Kidney (tissue), 14 donors: ENCODE data around the gene NPR2. TPM values are rescaled to one million over a fixed set of nuclear protein-coding genes. Genes with fewer than 3 reads are reported as not detected.

ENCODE experiments used
- DNase-seq, 5 donors: peaks; one replicate each; pipeline ENCODE4 v3.0.0-alpha.2; 2013 to 2020
- FAIRE-seq: peaks from 2 replicates; lab custom pipeline; 2012; peaks lifted over from hg19 to GRCh38; lab: Jason Lieb, UNC
- H3K27ac ChIP-seq, 2 donors: one replicate each; pipeline ENCODE4 v1.7.0; 2013; ENCODE audit warnings: low read depth in 2 of 2, low read length in 2 of 2, inconsistent platforms in 1 of 2
- H3K27me3 ChIP-seq: one replicate; pipeline ENCODE4 v1.7.1; 2013; ENCODE audit warnings: low read length, inconsistent platforms; ENCODE audit not compliant: control insufficient read depth, insufficient read depth
- H3K36me3 ChIP-seq, 3 donors: one replicate each; pipeline versions ENCODE4 v1.7.0 to v1.7.1; 2013; ENCODE audit warnings: low read length in 3 of 3, control low read depth in 1 of 3, inconsistent platforms in 1 of 3; ENCODE audit not compliant: insufficient read depth in 3 of 3, control insufficient read depth in 2 of 3
- H3K4me1 ChIP-seq, 3 donors: one replicate each; pipeline versions ENCODE4 v1.7.0 to v1.7.1; 2013; ENCODE audit warnings: low read length in 3 of 3, inconsistent platforms in 1 of 3, low read depth in 1 of 3; ENCODE audit not compliant: control insufficient read depth in 2 of 3, insufficient read depth in 2 of 3
- H3K4me3 ChIP-seq, 3 donors: one replicate each; pipeline versions ENCODE4 v1.7.0 to v1.8.1; 2013; ENCODE audit warnings: low read length in 3 of 3, control low read depth in 1 of 3, inconsistent platforms in 1 of 3
- H3K9ac ChIP-seq, 3 donors: one replicate each; pipeline versions ENCODE4 v1.7.0 to v1.7.1; 2013; ENCODE audit warnings: low read length in 3 of 3, control low read depth in 1 of 3, inconsistent platforms in 1 of 3
- H3K9me3 ChIP-seq, 3 donors: one replicate each; pipeline versions ENCODE4 v1.7.0 to v1.7.1; 2013; ENCODE audit warnings: low read length in 3 of 3, control low read depth in 1 of 3, inconsistent platforms in 1 of 3; ENCODE audit not compliant: control insufficient read depth in 2 of 3, insufficient read depth in 1 of 3
- CTCF ChIP-seq: IDR thresholded peaks from 3 replicates; pipeline ENCODE4 v1.5.1; 2012; ENCODE audit warnings: mild to moderate bottlenecking, moderate library complexity, borderline replicate concordance; ENCODE audit not compliant: insufficient read depth; ENCODE audit errors: extremely low read depth
- intact Hi-C: fragments of 100-400 bp; cut with DNase I; formaldehyde crosslinking; loops from one replicate; pipeline ENCODE4 v1.11.1; 2022
- polyA plus RNA-seq: library from polyadenylated mRNA; stranded (reverse); fragments of 350-450 nt; fragmentation: Illumina TruSeq; extraction: RNeasy Lipid Tissue Mini Kit (QIAGEN cat#74804); gene quantifications from one replicate; pipeline ENCODE4 v1.2.3, GENCODE V29; 2014; ENCODE audit warnings: low read depth, low replicate concordance; ENCODE audit not compliant: insufficient read depth
- total RNA-seq: library from RNA; stranded (reverse); fragmentation: NEBNext Ultra II Directional; extraction: Animal tissue kit (Norgen Biotek cat#: 25700); gene quantifications from one replicate; pipeline ENCODE4 v1.2.1, GENCODE V29; 2021
- donor health status: control.
- donor health status: control.
- donor health status: control.
- donor health status: control.
- donor health status: control.
- donor health status: DM: yes; HTN: yes; CAD: no.
- donor health status: Normal renal cell carcinoma (clear cell type).

Gene NPR2
- total and polyA plus RNA-seq, 2 donors from 2014 or later, result 11.4 to 17.0 TPM

GRCh38 chr9:35792024-35792813 lies 828 bp downstream of the NPR2 start:
- Histone ChIP-seq H3K36me3 (no peaks in the 10 kb centered on the region), H3K9ac (no peak overlapping the region), H3K4me1 (peaks cover 0 to 9% (median 3%) of the 10 kb centered on the region in 3 donors), H3K27me3 (no peaks in the 10 kb centered on the region), H3K9me3 (no peaks in the 10 kb centered on the region), H3K27ac (no peak overlapping the region), H3K4me3 (no peak overlapping the region)
- intact Hi-C loops, result loop anchor here (5.0 kb wide), 1 partner anchor 90 kb away; no protein-coding TSS in a partner anchor
- TF ChIP-seq CTCF, result no peak
- DNase-seq (peak in 1 of 5 donors; percentile 54), FAIRE-seq (no peak)

- intact Hi-C loops, result loop anchor here (5.0 kb wide), 1 partner anchor 89 kb away; no protein-coding TSS in a partner anchor
- Histone ChIP-seq H3K4me1 (peaks cover 0 to 9% (median 3%) of the 10 kb centered on the region in 3 donors), H3K27ac (no peak overlapping the region), H3K36me3 (no peaks in the 10 kb centered on the region), H3K27me3 (no peaks in the 10 kb centered on the region), H3K4me3 (no peak overlapping the region), H3K9me3 (no peaks in the 10 kb centered on the region), H3K9ac (no peak overlapping the region)
- no peak for DNase-seq
- FAIRE-seq, result no peak
- no peak for TF ChIP-seq CTCF
These were observed 1.4 kb downstream of the NPR2 start for GRCh38 chr9:35792826-35793225.

GRCh38 chr9:35793461-35793860 lies 2.1 kb downstream of the NPR2 start:
- TF ChIP-seq CTCF, result no peak
- no peaks in the 10 kb centered on the region for H3K27me3 ChIP-seq
- H3K9ac ChIP-seq, result no peak overlapping the region
- DNase-seq (no peak), FAIRE-seq (no peak)
- H3K4me3 ChIP-seq, result no peak overlapping the region
- no peak overlapping the region for H3K27ac ChIP-seq
- H3K36me3 ChIP-seq, result no peaks in the 10 kb centered on the region
- peaks cover 0 to 9% (median 3%) of the 10 kb centered on the region in 3 donors for H3K4me1 ChIP-seq
- H3K9me3 ChIP-seq, result no peaks in the 10 kb centered on the region
- intact Hi-C loops, result loop anchor here (5.0 kb wide), 1 partner anchor 89 kb away; no protein-coding TSS in a partner anchor
